ENCODE results near the gene HPN.

The HPN gene

GRCh38 chr19:35059006-35059798, 17.7 kb downstream of the HPN start (continued):
- TF ChIP-seq ZNF292 (tag by site-specific recombination; IDR thresholded peaks at IDR 0.05; ENCODE audit: borderline replicate concordance, low read depth) (no peak), ZXDB (tag by site-specific recombination; IDR thresholded peaks at IDR 0.05) (no peak), ZNF280D (tag by site-specific recombination; IDR thresholded peaks at IDR 0.05) (no peak), ZNF157 (tag by site-specific recombination; IDR thresholded peaks at IDR 0.05) (no peak), ZBTB17 (tag by site-specific recombination; IDR thresholded peaks at IDR 0.05) (peak; percentile 91), ZNF394 (tag by site-specific recombination; IDR thresholded peaks at IDR 0.05; ENCODE audit: borderline replicate concordance) (no peak), ZNF121 (tag by site-specific recombination; IDR thresholded peaks at IDR 0.05) (peak; percentile 99), ZNF521 (tag by site-specific recombination; IDR thresholded peaks at IDR 0.05) (no peak), SCRT1 (tag by site-specific recombination; IDR thresholded peaks at IDR 0.05; ENCODE audit: borderline replicate concordance) (peak; percentile 96), ZNF843 (tag by site-specific recombination; IDR thresholded peaks at IDR 0.05) (no peak), KLF10 (tag by site-specific recombination; IDR thresholded peaks at IDR 0.05) (no peak), SETDB1 (IDR thresholded peaks at IDR 0.05; ENCODE audit: insufficient read length, low read length) (no peak), ZNF830 (tag by site-specific recombination; IDR thresholded peaks at IDR 0.05; ENCODE audit: low read depth) (no peak), ZNF48 (tag by site-specific recombination; IDR thresholded peaks at IDR 0.05) (no peak), ZNF449 (tag by site-specific recombination; IDR thresholded peaks at IDR 0.05) (no peak), TSHZ1 (tag by site-specific recombination; IDR thresholded peaks at IDR 0.05; ENCODE audit: borderline replicate concordance) (no peak), ZNF239 (tag by site-specific recombination; IDR thresholded peaks at IDR 0.05) (no peak)

DNA sequence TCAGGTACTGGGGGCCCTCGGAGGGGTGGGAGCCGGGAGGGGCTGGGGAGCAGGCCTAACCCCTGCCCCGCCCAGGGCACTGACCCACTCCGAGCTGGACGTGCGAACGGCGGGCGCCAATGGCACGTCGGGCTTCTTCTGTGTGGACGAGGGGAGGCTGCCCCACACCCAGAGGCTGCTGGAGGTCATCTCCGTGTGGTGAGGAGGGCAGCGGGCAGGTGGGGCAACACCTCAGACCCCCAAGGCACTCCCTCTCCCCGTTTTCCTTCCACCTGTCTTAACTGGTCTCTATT, 18.2 kb downstream of the HPN start:
- Histone ChIP-seq H3K9me3 (ENCODE audit: control insufficient read depth, insufficient read depth, low read depth, low read length) (no peaks in the 10 kb centered on the region; the same call in 1 of the 2 replicates), H3K27ac (ENCODE audit: extremely low read depth, low read depth, low read length) (no peak overlapping the region), H3K4me3 (ENCODE audit: low read depth, low read length) (no peak overlapping the region), H3K4me1 (ENCODE audit: control insufficient read depth, insufficient read depth, low read length) (peaks cover 7% of the 10 kb centered on the region; the same call in 1 of the 2 replicates), H3K36me3 (ENCODE audit: control insufficient read depth in 2 of 2, insufficient read depth in 1 of 2, low read length in 2 of 2) (no peaks in the 10 kb centered on the region; a peak in 1 of 3 replicates)
- ChIA-PET CTCF (interaction anchor here (3.4 to 9.6 kb wide), 2 partner anchors 15 to 31 kb away, joined by 15 to 193 read pairs; partner anchors contain the start of gene HPN), POLR2A (no interaction called here)
- TF ChIP-seq ZNF777 (tag by site-specific recombination; IDR thresholded peaks at IDR 0.05; ENCODE audit: borderline replicate concordance), result no peak
